Hindlimb muscle (tissue), 1 donor: ENCODE data around the gene PLPP7. TPM values are rescaled to one million over a fixed set of nuclear protein-coding genes. Genes with fewer than 3 reads are reported as not detected.
"Not testable (repeated sequence)": the region's sequence is repeated elsewhere in the genome, so short reads cannot be mapped to it uniquely, and the experiment has no call there.

ENCODE experiments used
- DNase-seq: peaks from one replicate; pipeline ENCODE4 v3.0.0-alpha.2; 2013
- polyA plus RNA-seq: library from polyadenylated mRNA; unstranded; fragments of 120-200 nt; gene quantifications from one replicate; pipeline ENCODE4 v1.2.1, GENCODE V29; 2013; ENCODE audit not compliant: insufficient read length

PLPP7 gene
- polyA plus RNA-seq, 1 donor, result 51.0 TPM

DNA sequence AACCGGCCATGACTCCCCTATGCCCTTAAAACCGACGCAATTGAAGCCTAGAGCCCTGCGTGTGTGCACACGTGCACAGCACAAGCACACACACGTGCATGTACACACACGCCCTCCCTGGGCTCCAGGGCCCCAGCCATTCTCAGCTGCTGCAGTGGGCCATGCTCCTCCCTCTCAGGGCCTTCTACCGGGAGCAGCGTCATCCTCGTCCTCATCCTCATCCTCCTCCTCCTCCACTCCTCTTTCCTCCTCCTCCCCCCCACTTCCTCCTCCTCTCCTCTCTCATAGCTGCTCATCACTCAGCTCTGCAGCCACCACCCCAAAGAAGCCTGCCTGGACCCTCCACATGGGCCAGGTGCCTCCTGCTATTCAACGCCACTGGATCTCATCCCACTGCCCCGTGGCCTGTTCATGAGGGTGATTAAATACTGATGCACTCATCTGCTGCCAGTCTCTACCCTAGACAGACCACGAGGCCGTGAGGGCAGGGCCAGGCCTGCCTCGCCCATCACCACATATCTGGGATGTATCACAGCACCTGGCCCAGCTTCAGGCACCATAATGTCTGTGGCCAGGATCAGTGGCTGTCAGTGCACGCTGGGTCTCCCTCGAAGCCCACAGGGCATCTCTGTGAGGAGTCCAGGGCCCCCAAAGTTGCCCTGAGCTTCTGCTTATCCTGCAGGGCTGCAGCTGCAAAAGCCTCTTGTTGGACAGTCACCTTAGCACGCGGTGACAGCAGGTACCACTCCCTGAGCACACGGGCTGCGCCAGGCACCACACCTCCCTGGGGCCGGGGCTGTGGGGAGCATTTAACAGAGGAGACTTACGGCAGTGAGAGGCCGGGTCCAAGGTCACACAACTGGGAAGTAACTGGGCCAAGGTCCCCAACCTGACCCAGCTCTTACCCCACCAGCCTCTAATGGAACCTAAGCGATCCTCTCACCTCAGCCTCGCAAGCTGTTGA, 23.0 kb upstream of the PLPP7 start:
- DNase-seq, result no peak

DNA sequence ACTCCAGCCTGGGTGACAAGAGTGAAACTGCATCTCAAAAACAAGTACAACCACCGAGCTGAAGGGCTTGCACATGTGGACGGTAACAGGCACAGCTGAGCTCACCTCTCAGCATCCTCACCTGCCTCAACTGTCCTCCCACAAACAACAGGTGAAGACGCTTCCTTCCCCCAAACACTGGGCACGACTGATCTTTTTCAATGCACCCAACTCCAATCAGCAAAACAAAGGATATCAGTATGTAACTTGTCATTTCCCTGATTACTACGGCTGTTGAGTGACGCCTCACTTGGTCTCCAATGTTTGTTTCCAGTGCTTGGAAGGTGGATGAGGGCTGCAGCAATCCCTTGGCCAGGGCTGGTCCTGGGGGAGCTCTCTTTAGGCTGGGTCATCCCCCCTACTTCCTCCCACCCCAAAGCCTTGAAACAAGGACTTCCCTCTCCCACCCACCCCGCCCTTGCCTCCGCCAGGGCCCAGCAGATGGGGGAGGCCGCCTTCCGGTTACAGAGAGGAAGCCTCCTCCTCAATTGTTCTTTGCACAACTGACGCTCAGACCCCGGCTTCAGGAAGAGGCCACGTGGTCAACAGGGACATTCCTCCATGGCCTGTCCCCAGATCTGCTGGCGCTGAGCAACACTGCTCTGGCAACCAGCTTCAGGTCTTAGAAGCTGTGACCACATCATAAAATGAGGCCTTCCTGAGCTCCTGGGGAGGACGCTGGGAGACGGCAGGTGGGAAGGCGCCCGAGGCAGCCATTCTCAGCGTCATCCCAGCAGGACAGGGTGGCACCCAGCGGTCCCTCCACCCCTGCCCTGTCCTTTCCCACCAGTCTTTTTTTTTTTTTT, 19.1 kb upstream of the PLPP7 start:
- DNase-seq, result peak; percentile 54

DNA sequence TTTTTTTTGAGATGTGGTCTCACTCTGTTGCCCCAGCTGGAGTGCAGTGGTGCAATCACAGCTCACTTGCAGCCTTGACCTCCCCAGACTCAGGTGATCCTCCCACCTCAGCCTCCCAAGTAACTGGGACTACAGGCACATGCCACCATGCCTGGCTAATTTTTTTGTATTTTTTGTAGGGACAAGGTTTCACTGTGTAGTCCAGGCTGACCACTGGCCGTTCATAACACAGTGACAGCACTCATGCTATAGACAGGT, 18.6 kb upstream of the PLPP7 start:
- not testable (repeated sequence) for DNase-seq

DNA sequence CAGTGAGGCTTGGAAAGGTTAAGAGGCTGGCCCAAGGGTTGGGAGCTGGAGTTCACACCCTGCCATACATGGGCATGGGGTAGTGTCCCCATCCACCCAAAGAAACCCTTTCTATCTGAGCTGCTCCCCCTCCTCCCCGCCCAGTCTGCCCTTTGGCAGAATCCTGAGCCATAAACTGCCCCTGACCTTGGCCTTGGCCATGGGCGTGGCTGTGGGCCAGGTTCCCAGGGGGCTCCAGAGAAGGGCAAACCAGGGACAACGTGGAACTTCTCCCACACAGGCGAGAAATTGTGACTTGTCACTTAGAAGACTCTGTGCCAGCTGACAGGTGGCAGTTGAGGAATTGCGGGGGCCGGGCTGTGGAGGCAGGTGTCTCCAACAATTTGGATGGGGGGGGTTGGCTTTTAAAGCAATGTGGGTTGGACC, 18.0 kb upstream of the PLPP7 start:
- no peak for DNase-seq

DNA sequence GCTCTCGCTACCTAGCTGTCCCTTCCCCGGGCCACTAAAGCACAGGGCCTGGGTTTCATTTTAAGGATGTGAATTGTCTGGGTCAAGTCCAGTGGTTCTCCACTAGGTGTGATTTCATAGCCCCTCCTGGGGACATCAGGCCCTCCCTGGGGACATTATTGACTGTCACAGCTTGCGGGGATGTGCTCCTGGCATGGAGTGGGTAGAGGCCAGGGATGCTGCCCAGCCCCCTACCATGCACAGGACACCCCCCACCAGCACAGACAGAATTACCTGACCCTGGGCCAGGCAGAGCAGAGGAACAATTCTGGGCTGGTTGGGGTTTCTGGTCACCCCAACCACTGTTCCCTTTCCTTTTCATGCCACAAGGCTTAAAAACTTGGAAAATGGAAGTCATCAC, 17.3 kb upstream of the PLPP7 start:
- no peak for DNase-seq

DNA sequence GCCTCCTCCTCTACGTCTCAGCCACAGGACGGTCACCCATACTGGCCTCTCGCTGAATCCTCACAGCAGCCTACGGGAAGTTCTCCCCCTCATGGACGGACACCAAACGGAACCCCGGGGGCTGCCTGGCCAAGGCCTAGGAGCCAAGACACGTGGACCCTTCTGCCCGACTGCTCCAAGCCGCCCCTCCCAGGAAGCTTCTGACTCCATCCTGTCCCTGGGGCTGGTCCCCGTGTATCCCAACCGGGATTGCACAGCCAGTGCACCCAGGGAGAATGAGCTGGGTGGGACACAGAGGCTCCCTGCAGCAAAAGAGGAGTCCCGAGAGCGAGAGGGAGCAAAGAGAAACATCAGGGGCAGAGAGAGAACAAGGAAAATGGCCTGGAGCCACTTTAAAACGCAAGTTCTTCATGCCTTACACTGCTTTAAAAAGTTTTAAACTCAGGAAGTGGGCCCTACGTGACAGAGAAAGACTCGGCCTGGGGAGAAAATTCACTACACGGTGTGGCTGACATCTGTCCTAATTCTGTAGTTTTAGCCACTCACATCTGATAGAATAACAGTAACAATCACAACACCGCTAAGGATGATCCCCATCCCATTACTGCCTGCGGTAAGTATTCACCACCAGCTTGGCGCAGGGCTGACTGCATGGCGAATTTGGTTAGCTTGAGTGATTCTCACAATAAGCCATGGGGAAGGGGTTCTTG, 16.2 kb upstream of the PLPP7 start:
- no peak for DNase-seq

DNA sequence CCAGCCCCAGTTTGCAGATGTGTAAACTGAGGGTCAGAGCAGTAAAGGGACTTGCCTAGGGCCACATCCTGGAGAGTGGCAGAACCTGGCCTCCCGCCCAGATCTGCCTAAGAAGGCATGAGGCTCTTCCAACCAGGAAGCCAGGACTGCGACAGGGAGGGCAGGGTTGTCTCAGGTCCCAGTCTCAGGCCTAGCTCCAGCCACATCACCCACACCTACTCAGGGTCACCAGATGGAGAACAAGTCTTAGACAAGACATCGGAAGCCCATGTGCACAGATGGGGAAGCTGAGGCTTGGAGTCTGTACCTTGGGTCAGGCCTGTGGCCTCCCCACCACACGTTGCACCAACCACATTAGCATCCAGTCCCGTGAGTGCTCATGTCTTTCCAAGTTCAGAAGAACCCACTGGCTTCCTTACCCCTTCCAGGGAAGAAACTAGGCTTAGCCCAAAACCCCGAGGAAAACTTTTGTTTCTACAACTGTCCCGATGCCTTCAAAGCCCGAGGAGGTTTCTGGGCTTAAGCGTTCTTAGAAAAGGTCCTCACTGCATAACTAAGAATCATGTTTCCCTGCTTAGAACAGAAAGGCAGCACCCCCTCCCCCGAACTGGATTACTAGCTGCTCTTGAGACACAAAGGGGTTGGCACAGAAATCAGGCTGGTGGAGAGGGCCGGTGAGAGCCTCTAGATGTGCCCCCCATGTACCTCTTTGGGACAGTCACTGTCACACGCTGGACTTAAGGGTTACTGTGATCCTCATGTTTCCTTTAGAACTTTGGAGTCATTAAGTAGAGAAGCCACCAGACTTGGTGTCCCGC, 15.5 kb upstream of the PLPP7 start:
- no peak for DNase-seq

DNA sequence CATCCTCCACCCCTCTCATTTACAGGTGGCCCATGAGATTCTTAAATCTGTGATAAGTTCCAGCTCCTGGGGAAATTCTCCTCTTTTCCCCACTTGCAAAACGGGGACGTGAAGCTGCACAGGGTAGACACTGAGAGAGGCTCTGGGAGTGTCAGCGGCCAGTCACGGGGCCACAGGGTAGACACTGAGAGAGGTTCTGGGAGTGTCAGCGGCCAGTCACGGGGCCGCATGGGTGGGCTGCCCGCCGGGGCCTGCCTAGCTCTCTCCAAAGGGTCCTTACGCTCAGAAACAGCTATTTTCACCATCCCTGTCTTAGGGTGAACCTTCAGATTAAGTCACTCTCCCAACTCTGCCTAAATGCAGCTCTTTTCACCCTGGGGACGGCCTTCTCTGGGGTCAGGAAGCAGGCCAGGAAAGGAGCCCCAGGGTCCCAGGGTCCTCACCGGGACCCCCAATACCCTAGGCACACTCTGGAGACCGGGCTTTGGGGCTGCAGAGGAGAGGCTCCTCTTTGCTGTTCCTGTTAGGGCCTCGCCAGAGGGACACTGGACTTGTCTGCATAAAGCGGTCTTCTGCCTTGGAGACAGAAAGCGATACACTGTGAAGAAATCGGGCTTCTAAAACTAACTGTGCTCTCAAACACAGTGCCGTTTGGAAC, 14.7 kb upstream of the PLPP7 start:
- DNase-seq, result no peak

DNA sequence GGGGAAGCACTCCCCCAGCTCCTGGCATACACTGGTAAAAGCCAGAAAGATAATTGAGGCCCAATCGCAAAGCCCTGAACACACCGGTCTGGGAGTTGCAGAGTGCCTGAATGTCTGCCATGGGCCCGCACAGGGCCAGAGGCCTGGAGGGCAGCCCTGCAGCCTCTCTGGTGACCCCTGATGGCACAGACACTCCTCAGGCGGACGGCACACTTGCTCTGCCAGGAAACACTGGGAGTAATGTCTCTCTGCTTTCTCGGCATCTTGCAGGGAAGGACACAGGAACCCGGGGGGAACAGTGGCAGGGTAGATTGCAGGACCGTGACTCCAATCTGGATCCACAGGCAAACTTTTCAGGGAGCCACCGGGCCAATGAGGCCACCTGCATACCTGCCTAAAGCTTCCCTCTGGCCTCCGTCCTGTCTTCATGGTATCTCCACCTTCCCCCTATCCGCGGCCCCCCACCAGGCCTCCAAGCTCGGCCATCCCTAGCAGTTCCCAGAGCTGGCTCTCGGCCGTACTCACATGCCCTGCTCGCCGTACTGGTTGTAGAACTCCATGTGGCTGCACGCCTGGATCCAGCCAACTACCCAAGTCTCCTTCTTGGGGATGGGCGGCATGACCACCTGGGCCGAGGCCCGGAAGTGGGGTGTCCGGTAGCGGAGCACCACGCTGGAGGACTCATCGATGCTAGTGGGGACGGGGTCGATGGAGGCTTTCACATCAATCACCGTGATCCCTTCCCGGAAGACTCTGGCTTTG, 14.0 kb upstream of the PLPP7 start:
- no peak for DNase-seq

DNA sequence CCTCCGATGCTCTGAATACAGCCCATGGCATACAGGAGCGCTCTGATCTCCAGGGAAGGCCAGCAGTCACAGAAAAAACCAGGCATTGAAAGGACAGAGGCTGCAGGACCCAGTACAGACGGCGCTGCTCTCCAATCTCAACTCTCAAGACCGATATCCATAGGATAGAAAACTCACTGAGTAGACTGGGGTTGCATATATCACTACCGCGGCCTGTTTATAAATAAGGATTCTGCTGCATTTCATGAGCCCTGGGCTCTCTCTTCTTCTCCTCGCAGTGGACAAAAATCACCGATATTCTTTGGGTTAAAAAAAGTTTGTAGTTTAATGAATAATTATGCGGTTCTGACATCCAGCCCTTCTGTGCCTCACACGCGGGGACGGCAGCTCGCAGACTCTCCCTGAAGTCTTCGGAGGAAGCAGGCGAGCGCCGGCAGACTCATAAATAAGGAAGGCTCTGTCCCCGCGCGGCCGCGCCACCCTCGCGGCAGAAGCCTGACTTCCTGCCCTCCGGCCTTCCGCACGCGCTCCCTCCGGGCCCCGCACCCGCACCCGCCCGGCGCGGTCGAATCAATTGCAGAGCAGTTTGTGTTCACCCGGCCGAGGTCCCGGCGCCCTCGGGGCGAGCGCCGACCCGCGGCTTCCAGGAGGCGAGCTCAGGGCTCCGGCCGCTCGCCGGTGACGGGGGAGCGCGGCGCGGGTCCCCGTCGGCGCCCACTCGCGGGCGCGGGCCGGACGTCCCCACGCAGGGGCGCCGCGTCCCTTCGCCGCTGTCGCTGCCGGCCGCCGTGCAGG, 13.2 kb upstream of the PLPP7 start, which contains the start of gene FAM78A:
FAM78A (minus strand) TSS at position 417 of the 795 bp plus-strand sequence; CDS start at position 86, 331 bp downstream.
- DNase-seq, result no peak

DNA sequence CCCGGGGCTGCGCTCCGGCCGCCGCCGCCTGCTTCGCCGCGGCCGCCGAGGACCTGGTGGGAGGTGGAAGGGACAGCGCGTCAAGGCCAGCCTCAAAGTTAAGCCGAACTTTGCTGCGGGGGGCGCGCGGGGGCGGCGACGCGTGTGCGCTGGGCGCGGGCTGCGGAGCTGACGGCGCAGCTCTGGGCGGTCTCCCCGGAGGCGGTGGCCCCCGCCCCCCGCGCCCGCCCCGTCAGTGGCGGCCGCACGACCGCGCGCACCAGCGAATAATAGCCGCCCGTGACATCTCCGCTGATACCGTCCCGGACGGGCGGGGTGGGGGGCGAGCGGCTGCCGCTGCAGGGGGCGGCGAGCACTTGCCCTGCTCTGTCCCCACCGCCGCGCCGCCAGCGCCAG, 12.6 kb upstream of the PLPP7 start:
- no peak for DNase-seq

DNA sequence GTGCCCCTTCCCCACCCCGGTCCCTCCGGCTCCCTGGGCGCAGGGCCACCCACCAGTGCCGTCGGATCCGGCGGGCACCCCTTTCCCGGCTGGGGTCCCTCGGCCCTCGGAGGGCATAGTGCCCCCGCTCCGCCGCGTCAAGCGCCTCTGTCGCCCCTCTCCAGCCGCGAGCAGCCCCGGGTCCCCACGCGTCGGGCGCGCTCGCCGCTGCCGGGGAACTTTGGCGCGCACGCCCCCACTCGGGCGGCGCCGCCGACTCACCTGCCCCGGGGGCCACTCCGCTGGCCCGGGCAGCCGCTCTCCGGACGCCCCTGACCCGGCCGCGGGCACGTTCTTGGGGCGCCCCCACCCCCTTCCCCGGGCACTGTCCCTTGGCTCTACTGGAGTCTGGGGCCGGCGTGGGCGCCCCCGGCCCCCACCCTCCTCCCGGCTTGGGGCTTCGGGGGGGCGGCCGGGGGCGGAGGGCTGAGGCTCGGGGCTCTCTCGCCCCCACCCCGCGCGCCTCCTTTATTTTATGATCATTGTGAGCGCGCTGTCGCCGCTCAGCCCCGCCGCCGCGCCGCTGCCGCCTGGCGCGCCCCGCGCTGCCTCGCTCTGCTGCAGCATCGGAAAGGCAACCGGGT, 12.1 kb upstream of the PLPP7 start:
- no peak for DNase-seq

DNA sequence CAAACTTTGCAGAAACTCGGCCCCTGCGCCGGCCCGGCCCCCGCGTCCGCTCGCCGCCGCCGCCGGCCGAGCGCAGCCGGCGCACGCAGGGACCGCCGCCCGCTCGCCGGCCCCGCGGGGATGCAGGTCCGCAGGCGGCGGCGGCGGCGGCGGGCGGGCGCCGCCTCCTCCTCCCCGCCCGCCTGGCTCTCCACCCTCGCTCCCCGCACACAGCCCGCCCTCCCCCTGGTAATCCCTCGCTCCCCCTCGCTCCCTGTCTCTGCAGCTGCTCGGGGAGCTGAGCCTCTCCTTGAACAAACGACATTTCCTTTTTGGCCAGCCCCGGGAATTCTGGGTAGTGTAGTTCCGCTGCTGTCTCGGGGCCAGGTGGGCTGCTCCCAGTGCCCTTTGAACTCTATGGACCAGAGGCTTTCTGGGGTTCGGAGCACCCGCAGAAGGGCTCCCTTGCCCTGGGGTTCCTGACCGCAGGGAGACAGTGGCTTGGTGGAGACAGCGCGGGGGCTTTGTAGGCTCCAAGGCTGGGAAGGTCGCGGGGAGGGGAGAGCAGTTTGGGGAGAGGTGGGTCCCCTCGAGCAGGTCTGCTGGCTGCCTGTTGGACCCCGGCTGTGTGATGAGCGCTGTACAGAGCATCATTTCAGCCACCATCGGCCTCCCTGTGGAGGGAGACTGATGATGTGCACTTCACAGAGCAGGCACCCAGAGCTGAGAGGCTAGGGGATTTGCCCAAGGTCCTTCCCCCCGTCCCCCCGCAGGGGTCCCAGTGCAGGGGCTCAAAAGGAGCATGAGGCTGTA, 11.4 kb upstream of the PLPP7 start:
- DNase-seq, result peak; percentile 91

DNA sequence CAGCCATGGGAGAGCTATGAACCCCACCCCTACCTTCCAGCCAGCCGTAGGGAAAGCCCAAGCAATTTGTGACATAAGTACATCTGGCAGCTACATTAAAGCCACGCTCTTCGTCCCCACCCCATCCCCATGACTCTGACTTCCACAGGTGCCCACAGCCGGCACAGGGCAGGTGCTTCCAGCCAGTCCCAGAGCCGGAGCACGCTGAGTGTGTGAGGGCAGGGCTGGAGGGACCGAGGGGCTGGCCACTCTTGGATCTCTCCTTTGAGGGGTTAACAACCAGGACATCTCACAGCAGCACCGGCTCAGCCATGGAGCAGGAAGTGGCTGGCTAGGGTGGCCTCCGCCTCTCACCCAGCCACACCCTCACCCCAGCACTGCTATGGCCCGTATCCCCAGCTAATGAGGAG, 10.8 kb upstream of the PLPP7 start:
- no peak for DNase-seq

DNA sequence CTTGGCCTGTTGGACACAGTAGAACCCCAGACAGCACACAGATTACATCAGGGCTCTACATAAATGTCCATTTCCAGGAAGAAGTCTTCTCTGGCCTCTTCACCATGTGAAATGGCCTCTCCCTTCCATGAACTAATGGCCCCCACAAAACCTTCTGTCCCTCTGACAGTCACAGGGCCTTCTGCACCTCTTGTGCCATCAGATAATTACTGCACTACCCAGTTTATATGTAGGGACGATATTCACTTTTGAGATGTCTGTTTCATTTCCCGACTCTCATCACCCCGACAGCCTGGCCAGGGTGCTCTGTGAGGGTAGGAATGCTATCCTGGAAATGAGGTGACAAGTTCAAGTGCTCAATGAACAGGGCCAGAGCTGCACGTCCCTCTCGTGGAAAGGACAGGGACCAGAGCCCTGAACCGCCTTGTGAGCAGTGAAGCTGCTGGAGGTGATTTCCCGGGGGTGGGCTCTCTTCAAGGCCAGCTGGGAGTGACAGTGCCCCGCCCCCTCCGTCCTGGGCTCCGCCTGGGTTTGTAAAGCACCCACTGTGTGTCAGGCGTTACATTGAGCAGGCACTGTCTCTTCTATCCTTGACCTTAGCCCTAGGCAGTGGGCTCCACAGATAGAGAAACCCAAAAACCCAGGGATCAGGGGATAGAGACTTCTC, 10.2 kb upstream of the PLPP7 start:
- DNase-seq, result no peak

DNA sequence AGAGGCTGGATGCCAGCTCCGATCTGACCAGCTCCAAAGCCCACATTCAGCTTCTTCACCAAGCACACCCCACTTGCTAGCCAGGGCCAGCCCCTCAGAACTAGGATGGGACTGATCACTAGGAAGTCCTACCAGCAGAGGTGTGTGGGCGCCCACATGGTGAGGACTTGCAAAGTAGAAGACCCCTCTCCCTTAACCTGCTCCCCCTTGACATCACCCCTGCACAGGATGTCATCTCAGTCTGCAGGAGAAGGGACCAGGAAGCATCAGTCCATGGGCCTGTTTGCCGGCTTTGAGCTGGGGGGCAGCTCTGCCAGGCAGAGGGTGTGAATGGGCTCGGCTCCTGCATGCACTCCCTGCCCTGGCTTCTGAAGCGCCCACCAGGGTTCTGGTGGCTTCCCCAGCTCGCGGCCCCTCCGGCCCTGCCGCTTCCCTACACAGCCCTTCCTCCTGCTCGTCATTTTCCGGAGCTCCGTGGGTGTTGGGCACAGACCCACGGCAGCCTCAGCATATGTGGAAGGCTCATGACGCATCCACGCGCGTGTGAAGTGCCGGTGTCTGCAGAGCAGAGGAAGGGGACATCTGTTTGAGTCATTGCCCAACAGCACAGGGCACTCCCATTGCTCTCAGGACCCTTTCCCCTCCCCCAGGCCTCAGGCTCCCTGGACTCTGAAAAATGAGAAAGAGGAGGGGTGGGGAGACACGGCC, 9.5 kb upstream of the PLPP7 start:
- DNase-seq, result no peak

DNA sequence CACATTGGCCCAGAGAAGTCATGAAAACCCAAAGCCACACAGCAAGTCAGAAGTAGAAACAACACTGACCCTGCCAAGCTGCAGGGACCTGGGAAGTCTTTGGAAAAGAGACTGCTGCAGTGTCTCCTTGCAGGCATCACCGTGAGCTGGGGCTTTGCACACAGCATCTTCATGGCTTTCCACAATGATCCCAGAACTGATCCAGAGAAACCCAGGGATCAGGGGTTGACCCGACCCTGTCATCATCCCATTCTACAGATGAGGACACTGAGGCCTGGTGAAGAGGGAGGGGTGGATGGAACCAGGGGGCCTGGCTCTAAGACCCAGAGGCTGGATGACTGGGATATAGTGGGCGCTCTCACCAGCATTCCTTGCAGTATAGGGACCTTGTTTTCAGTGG, 8.9 kb upstream of the PLPP7 start:
- DNase-seq, result no peak
